ENCODE results near the gene MALT1.

DNA sequence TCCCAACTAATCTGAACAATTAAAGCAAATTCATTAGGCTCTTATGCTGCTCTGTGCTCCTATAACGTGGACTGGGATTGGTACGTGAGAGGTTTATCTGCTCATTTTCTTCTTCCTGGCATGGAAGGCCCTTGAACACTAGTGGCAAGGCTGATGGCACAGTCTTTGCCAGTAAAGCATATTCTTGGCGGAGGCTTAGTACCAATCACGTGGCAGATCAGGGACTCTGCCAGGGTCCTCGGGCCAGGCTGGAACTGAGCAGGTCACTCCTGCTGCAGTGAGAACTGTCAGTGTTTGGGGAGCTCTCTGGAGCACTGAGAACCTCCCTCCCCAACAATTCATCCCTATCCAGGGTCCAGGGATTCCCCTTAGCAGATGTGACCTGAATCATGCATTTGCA, 38.7 kb upstream of the MALT1 start:
- TF ChIP-seq, protein P1, sequence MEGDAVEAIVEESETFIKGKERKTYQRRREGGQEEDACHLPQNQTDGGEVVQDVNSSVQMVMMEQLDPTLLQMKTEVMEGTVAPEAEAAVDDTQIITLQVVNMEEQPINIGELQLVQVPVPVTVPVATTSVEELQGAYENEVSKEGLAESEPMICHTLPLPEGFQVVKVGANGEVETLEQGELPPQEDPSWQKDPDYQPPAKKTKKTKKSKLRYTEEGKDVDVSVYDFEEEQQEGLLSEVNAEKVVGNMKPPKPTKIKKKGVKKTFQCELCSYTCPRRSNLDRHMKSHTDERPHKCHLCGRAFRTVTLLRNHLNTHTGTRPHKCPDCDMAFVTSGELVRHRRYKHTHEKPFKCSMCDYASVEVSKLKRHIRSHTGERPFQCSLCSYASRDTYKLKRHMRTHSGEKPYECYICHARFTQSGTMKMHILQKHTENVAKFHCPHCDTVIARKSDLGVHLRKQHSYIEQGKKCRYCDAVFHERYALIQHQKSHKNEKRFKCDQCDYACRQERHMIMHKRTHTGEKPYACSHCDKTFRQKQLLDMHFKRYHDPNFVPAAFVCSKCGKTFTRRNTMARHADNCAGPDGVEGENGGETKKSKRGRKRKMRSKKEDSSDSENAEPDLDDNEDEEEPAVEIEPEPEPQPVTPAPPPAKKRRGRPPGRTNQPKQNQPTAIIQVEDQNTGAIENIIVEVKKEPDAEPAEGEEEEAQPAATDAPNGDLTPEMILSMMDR (IDR thresholded peaks at IDR 0.05): no peak
- TF ChIP-seq POLR2A (IDR thresholded peaks at IDR 0.05): no peak
